ENCODE results near the gene GATM.

DNA sequence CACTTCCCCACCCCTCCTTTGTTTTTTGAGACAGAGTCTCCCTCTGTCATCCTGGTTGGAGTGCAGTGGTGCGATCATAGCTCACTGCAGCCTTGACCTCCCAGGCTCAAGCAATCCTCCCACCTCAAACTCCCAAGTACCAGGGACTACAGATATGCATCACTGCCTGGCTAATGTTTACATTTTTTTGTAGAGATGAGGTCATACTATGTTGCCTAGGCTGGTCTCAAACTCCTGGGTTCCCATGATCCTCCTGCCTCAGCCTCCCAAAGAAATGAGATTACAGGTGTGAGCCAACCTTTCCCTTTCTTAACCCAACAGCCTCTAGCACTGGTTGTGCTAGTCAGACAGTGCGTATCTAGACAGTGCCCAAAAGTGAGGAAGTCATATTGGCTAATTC, 6.4 kb upstream of the GATM start:
- TF ChIP-seq FOXM1 (IDR thresholded peaks at IDR 0.05; ENCODE audit: borderline replicate concordance) (no peak), ELF4 (IDR thresholded peaks at IDR 0.05) (no peak), BHLHE40 (IDR thresholded peaks at IDR 0.05; ENCODE audit: borderline replicate concordance) (no peak), ZNF384 (IDR thresholded peaks at IDR 0.05) (no peak), HDGF (IDR thresholded peaks at IDR 0.05; ENCODE audit: borderline replicate concordance) (no peak), NFRKB (IDR thresholded peaks at IDR 0.05) (no peak), SUZ12 (IDR thresholded peaks at IDR 0.05) (no peak), SP1 (IDR thresholded peaks at IDR 0.05) (no peak)
- TF ChIP-seq, protein P1, sequence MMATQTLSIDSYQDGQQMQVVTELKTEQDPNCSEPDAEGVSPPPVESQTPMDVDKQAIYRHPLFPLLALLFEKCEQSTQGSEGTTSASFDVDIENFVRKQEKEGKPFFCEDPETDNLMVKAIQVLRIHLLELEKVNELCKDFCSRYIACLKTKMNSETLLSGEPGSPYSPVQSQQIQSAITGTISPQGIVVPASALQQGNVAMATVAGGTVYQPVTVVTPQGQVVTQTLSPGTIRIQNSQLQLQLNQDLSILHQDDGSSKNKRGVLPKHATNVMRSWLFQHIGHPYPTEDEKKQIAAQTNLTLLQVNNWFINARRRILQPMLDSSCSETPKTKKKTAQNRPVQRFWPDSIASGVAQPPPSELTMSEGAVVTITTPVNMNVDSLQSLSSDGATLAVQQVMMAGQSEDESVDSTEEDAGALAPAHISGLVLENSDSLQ (IDR thresholded peaks at IDR 0.05): no peak

Measured in HEK293T (cell line).